ENCODE results near the gene UBE2E2. TPM values are rescaled to one million over a fixed set of nuclear protein-coding genes. Genes with fewer than 3 reads are reported as not detected.
"Not testable (repeated sequence)": the region's sequence is repeated elsewhere in the genome, so short reads cannot be mapped to it uniquely, and the experiment has no call there.

UBE2E2 gene
- total RNA-seq, 1 donor, result 2.2 TPM

DNA sequence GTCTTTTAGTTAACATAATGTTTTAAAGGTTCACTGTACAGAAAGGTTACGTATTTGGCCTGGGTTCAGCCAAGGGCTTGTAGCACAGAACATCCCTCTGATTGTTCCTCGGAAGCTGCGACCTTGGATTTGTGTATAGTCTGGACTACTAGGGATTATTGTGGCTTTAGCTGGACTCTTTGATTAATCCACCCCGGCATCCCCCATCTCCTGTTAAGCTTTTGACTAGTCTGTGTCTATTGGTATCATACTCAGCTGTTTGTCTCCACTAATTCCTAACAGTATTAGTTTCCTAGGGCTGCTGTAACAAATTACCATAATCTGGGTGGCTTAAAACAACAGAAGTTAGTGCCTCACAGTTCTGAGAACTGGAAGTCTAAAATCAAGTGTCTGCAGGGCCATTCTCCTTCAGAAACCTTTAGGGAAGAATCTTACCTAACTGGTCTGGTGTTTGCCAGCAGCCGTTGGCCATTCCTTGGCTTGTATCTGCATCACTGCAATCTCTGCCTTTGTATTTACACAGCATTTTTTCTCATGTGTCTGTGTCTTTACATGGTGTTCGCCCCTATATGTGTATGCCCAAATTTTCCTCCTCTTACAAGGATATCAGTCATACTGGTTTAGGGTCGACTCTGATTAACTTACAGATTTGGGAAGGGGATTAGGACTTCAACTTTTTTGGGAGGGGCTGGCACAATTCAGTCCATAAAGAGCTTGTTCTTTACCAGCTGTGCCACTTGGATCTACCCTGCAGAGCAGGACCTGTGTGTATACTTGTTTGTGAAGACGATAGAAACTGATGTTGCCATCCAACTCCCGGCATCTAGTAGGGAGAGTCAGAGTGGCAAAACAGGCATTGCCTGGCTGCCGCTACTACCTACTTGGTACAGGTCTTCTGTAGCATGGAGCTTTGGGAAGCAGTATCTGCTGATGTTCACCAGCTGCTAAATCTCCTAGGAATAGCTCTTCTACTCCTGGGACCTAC is 117.8 kb downstream of the UBE2E2 start:
- no peak for DNase-seq (ENCODE audit: low read depth in 2 of 3, low spot score in 2 of 3)

DNA sequence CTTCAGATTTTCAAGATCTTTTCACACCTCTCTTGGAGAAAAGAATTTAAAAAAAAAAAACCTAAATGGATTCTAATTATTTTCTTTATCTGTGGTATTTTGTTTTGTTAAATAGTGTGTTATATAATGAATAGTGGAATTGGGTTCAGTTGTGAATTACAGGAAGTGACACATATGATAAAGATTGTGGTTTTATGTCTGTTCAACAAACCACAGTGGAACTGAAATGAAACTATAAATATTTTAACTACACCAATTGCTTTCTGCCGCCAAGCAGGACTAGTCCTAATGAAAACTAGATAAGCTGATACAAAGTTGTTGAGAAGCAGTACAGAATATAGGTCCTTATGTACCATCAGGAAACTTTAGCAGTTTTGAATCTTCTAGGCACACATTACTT is 121.6 kb downstream of the UBE2E2 start:
- DNase-seq (ENCODE audit: low read depth in 2 of 3, low spot score in 2 of 3), result peak in 2 of 3 donors; percentile 41 to 77

DNA sequence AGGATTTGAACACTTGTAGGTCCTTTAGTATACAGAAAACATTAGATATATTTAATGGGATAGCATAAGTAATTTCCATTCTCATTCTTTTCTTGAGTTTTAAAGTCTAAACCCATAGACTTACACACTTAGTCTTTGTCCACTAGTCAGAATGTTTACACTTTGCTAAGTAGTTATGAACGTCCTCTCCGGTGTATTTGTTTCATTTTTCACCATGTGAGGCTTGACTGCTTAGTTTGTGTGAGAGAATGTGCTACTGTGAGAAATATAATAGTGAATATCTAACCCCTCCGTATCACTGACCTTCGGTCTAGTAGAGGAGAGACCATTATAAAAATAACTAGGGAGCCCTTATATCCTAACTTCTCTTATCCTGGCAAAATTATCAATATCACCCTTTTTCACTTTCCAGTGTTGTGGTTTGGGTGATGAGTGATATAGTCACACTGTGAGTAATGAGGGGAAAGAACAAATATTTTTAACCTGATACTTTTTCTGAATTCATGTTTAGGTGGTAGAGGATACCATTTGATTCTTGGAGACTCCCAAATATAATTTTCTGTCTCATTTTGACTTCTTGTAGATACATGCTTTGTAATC is 122.4 kb downstream of the UBE2E2 start:
- no peak for DNase-seq (ENCODE audit: low read depth in 2 of 3, low spot score in 2 of 3)

DNA sequence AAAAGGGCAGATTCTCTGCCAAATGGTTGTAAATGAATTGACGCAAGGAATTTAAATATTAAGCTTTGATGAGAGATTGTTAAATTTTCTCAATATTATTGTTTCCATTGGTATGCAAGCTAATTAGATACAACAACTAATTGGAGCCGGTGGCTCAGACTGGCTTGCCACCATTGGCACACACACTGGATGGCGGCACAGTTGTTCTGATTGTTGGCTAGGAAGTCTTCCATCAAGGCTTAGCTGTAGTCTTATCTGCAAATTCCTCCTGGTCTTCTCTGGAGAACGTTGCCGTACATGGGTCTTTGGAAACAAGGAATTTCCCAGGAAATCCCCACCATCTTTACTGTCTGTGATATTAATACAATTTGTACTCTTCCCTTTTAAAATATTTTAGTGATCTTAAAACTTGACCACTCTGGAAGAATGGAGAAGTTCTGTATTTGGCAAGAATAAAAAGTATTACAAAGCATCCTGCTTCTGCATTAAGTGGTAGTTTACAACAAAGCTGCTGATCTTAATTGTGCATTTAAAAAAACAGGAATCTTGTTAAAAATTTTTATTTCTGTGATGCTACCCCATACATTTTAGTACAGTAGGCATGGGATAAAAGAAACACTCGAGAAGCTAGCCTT is 126.5 kb downstream of the UBE2E2 start:
- DNase-seq (ENCODE audit: low read depth in 2 of 3, low spot score in 2 of 3), result no peak

DNA sequence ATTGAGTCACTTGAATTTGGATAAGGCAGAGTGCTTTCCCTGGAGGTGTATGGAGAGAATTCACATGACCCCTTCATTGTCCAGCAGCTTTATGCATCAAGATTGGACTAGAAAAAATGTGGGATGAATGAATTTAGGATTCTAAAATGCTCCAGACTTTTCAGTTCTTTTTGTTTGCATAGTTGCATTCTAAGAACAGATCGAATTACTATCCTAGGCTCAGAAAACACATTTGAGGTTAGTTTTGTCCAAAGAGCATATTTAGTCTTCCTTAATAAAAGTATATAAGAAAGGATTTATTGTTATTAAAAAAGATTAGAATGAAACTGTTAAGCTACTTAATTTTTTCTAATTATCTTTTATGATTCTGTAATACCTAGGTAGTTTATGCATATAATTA is 127.4 kb downstream of the UBE2E2 start:
- no peak for DNase-seq (ENCODE audit: low read depth in 2 of 3, low spot score in 2 of 3)

DNA sequence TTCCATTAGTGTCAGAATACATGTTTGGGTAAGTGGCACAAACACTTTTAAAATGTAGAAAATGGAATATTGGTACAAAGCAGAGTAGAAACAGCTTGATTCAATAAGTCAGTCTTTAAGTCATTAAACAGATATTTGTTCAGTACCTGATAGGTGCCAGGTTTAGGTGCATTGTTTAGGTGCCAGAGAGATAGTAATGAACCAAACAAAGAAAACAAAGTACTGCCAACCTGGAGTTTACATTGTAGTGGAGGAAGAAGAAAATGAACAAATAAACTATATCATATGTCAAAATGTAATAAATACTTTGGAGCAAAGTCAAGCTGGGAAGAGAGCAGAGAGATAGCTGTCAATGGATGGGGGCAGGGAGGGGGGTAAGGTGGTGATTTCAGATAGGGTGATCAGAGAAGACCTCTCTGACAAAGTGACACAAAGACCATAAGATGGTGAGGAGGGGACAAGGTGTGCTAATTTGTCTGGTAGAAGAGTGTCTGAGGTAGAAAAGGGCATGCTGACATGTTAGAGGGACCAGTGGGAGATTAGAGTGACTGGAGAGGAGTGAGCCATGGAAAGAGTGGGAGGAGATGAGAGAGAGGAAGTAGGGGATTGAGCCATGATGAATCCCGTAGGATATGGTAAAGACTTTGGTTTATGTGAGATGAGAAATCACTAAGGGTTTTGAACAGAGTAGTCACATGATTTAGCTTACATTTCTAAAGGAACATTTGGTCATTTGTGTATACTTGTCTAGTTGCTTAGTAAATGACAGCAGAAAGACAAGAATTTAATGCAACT is 128.2 kb downstream of the UBE2E2 start:
- DNase-seq (ENCODE audit: low read depth in 2 of 3, low spot score in 2 of 3), result no peak

DNA sequence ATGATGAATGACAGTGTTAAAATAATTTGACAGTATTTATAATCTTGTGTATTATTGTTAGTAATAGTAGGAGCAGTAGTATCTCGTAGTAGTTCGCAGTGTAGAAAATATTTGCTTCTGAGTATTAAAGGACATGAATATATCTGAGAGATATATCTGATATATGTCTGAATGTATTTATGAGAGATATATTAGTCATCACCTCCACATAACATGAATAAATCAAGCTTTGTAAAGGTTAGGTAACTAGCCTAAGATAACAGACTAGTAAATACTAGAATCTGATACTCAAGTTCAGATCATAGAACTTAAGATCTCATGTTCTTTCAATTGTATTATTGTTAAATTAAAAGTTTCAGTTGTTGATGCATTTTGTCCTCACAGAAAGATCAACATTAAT is 130.5 kb downstream of the UBE2E2 start:
- DNase-seq (ENCODE audit: low read depth in 2 of 3, low spot score in 2 of 3), result no peak

DNA sequence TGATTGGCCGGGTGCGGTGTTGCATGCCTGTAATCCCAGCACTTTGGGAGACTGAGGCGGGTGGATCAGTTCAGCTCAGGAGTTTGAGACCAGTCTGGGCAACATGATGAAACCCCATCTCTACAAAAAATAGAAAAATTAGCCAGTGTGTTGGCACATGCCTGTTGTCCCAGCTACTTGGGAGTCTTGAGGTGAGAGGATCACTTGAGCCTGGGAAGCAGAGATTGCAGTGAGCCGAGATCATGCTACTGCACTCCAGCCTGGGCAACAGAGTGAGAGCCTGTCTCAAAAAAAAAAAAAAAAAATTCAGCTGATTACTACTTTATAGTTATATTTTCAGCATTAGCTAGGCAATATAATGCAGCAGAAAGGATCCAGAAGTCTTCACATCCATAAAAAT is 133.7 kb downstream of the UBE2E2 start:
- DNase-seq (ENCODE audit: low read depth in 2 of 3, low spot score in 2 of 3), result not testable (repeated sequence)

DNA sequence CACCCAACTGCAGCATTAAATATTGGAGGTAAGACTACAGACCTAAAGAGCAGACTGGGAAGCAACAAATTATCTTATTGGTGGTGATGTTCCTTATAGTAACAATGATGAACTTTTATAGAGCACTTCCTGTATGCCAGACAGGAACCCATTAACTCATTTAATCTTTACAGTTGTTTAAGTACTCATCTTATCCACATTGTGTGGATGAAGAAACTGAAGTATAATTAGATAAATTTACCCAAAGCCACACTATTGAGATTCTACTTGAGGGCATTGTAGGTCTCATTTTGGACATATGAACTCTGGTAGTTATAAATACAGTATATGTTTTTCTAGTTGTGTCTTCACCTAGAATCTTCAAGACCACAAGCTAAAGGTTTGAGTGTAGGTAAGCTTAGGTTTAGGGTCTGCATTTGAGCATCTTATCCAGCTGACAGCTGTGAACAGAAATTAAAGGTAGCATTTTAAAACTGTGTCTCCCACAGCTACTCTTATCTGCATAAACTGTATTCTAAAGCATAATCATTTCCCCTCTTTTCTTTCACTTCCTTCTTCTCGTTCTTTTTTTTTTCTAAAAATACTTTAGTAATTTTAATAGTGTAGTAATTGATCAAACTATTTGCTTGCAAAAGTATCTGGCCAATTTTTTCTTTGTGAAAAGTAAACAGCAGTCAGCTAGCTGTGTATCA is 138.2 kb downstream of the UBE2E2 start:
- DNase-seq (ENCODE audit: low read depth in 2 of 3, low spot score in 2 of 3), result no peak

DNA sequence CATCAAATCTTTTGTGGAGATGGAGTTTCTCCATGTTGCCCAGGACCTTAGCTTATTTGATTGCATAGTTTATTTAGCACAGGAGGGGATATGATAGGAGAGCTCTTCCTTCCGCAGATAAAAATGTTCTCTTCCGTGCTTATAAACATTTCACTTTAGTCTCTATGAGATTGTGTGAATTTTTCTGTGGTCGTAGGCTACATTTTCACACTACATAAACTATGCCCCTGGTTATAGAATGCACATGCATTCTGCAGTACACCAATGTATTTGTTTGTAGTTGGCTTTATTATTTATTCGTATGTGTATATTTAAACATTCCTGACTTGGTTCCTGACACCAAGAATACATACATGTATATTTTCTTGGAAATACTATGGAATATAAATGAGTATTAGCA is 139.2 kb downstream of the UBE2E2 start:
- no peak for DNase-seq (ENCODE audit: low read depth in 2 of 3, low spot score in 2 of 3)

DNA sequence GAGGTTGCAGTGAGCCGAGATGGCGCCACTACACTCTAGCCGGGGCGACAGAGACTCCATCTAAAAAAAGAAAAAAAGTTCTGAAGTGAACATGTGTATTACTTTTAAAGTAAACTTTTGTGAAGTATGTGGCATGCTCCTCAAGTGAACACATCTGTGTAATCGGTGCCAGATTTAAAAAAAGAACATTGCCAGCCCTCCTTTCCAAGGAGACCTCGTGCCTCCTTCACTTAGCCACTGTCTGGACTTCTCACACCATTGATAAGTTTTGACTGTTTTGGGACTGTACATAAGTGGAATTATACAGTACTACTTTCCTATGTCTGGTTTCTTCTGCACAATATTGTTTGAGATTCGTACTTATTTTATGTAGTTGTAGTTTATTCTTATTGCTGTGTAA is 140.4 kb downstream of the UBE2E2 start:
- no peak for DNase-seq (ENCODE audit: low read depth in 2 of 3, low spot score in 2 of 3)

DNA sequence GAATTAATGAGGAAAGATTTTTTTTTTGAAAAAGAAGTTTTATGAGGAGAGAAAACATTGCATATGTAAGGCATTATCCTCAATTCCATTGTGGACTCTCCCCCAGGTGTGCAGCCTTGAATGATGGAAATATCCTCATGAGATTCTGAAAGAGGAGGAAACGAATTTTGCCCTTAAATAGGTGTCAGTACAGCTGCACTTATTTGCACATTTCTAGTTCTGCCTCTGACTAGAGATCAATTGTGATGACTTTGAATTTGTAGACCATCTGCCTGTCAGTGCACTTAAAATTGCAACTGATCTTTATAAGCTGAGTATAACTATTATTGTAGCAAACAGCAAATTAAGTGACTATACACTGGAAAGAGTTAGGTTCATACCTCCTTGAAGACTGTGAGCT is 141.8 kb downstream of the UBE2E2 start:
- no peak for DNase-seq (ENCODE audit: low read depth in 2 of 3, low spot score in 2 of 3)

DNA sequence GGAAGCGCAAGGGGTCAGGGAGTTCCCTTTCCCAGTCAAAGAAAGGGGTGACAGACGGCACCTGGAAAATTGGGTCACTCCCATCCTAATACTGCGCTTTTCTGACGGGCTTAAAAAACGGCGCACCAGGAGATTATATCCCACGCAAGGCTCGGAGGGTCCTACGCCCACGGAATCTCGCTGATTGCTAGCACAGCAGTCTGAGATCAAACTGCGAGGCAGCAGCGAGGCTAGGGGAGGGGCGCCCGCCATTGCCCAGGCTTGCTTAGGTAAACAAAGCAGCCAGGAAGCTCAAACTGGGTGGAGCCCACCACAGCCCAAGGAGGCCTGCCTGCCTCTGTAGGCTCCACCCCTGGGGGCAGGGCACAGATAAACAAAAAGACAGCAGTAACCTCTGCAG is 146.3 kb downstream of the UBE2E2 start:
- not testable (repeated sequence) for DNase-seq (ENCODE audit: low read depth in 2 of 3, low spot score in 2 of 3)

DNA sequence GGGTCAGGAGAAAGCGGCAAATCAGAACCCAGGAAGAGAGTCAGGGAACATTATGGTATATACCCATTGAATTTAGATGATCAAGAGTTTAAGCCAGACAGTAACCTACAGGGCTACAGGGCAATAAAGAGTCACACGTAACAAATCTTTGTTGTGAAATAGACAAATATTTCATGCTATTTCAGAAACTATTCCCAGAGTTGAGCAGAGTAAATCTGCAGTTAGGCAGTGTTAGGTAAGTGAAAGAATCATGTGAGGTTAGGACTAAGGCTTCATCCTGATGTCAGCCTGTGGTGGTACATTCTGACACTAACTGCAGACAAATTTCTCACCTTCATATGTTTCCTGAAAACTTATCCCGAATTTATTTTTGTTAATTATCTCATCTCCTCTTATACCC is 153.0 kb downstream of the UBE2E2 start:
- DNase-seq (ENCODE audit: low read depth in 2 of 3, low spot score in 2 of 3), result no peak

DNA sequence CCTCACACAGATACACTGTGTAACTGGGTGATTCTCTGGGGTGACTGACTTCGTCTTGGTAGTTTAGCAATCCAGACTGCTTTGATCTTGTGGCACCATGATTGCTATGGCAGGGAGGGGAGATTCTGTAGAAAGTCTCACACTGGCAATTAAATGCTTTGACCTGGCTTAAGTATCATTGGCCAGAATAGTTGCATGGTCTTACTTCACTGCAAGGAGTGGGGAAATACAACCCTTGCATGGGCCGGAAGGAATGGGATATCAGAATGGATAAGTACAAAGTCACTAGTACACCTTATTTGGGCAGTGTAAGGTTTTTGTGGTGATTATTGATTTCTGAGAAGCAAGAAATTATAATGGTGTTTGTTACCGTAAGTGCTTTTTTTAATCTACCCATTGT is 153.8 kb downstream of the UBE2E2 start:
- DNase-seq (ENCODE audit: low read depth in 2 of 3, low spot score in 2 of 3), result no peak

DNA sequence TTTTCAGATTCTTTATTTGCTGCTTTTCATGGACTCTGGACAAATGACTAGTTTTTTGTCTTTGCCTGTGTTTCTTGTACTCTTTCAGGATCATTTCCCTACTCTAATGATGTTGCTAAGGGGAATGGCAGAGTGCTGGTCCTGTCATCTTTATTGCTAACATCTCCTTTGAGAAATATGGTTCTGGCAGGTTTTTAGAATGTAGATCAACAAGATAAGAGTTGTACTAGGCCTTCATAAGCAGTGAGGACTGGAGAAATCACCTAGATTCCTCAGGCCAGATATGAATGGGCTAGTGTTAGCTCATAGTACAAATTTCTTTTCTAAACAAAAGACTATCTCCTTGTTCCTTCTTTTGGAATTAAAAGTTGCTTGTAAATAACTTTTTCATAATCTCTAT is 156.0 kb downstream of the UBE2E2 start:
- no peak for DNase-seq (ENCODE audit: low read depth in 2 of 3, low spot score in 2 of 3)

DNA sequence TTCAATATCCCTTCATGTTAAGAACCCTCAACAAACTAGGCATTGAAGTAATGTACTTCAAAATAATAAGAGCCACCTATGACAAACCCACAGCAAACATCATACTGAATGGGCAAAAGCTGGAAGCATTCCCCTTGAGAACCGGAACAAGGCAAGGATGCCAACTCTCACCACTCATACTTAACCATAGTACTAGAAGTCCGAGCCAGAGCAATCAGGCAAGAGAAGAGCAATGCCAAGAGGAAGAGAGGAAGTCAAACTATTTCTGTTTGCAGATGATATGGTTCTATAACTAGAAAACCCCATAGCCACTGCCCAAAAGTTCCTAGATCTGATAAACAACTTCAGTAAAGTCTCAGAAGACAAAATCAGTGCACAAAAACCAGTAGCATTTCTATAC is 161.9 kb downstream of the UBE2E2 start:
- peak in 2 of 3 donors; percentile 10 to 56 for DNase-seq (ENCODE audit: low read depth in 2 of 3, low spot score in 2 of 3)

DNA sequence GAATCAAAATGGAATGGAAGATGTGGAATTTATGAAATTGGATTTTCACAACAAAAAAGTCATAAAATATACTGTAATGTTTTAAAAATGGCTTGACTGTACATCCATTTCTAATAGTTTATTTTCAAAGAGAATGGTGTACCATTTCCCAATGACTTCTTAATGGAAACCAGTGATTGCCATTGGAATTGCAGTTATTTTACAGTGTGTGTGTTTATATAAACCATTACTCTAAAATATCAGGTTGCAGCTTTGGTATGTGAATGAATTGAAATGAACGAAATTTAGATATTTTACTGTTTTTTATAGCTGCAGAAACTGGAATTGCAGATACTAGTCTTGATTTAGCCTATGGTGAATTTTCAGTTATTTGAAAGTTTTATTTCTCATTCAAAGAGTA is 165.6 kb downstream of the UBE2E2 start:
- no peak for DNase-seq (ENCODE audit: low read depth in 2 of 3, low spot score in 2 of 3)

DNA sequence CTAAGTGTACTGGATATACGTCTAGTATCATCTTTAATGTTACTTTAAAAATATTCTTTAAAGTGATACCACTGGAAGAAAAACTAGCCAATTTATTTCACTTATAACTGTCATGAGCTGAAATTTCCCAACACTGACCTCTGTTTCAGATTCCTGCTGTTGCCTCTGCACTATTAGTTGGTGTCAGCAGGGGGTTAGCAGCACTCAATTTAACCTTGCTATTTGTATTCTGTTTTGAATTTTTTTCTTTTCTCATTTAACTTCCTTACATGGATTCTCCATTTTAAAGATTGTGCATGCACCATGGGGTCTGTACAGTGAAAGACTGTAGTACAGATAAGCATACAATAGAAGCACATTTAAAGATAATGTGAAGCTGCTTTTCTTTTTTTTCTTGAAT is 169.2 kb downstream of the UBE2E2 start:
- DNase-seq (ENCODE audit: low read depth in 2 of 3, low spot score in 2 of 3), result no peak

DNA sequence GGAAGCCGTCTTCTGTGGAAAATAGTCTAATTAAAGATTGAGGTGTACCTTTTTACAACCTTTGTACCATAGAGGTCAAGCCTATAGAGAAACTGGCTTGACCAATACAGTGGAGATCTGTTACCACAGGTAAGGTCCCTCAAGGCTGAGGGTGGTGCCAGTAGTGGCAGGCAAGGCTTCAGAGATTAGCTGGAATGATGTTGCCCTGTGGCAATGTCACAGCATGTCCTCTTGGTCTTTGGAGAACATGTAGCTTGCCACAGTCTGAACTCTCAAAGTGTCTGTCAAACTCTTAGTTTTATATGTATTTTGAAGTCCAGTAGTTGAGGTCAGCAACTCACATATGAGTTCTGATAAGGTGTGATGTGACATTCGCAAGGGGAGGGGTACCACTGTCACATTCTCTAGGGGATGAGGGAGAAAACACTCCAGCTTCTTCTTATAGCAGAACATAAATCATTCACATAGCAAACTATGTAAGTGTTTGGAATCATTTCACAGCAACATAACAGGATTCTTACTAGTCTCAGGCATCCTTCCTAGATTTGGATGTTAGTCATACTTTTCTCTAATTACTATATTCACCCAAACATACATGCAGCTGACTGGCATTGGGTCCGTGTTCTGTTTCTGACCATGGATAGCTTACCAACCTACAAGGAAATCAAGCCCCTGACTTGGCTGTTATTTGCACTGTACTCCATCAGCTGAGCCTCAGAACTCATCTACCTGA is 173.6 kb downstream of the UBE2E2 start:
- DNase-seq (ENCODE audit: low read depth in 2 of 3, low spot score in 2 of 3), result no peak
